ENCODE measurements around the gene VENTX. TPM values are rescaled to one million over a fixed set of nuclear protein-coding genes. Genes with fewer than 3 reads are reported as not detected.
"Not testable (repeated sequence)": the region's sequence is repeated elsewhere in the genome, so short reads cannot be mapped to it uniquely, and the experiment has no call there.

The VENTX gene
- total RNA-seq, 1 experiment from 2014 or later: 28.0 TPM

DNA sequence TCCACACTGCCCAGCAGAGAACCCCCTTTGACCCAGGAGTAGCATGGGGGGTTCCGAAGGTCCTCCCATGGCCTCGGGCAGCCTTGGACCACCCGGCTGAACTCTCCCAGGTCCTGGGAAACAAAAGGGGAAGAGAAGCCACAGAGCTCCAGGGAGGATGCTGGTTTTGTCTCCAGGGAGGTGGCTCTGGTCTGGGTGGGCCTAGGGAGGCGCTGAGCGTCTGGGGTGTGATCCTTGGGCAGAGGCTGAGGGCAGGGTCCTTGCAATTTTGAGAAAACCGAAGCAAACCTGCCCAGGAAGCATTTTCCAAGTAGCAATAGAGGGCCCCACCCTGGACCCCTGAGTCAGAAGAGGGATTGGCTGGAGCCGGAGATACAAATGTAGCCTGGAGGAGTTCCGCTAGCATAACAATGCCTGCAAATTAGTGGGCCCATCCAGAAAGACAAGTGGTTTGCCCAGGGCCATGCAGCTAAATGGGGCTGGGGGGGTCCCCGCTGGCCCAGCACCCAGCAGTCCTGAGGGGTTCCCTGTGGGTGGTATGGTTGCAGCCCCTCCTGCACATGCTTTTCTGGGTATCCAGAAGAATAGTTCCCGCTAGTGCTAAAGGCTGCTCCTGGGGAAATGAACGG, 5.6 kb upstream of the VENTX start:
- H3K4me3 Mint-ChIP-seq: peak overlapping the region; percentile 80
- no peaks in the 10 kb centered on the region for H3K9me3 Mint-ChIP-seq
- TF ChIP-seq ETV6 (CRISPR knock-in tag; IDR thresholded peaks at IDR 0.05): peak; percentile 29; the same call in 1 of the 2 replicates
- no peak for TF ChIP-seq CREB1 (CRISPR knock-in tag; IDR thresholded peaks at IDR 0.05)
- TF ChIP-seq EMX1 (CRISPR knock-in tag; IDR thresholded peaks at IDR 0.05): no peak
- peak; percentile 55; the same call in 1 of the 2 replicates for TF ChIP-seq MAX (CRISPR knock-in tag; IDR thresholded peaks at IDR 0.05)
- 0 out of 2 replicates have a peak, but pooled peaks have one; percentile 41 for TF ChIP-seq KAT7 (CRISPR knock-in tag; IDR thresholded peaks at IDR 0.05; ENCODE audit: borderline replicate concordance)
- TF ChIP-seq JUN (CRISPR knock-in tag; IDR thresholded peaks at IDR 0.05): no peak
- TF ChIP-seq, protein P1, sequence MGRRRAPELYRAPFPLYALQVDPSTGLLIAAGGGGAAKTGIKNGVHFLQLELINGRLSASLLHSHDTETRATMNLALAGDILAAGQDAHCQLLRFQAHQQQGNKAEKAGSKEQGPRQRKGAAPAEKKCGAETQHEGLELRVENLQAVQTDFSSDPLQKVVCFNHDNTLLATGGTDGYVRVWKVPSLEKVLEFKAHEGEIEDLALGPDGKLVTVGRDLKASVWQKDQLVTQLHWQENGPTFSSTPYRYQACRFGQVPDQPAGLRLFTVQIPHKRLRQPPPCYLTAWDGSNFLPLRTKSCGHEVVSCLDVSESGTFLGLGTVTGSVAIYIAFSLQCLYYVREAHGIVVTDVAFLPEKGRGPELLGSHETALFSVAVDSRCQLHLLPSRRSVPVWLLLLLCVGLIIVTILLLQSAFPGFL (CRISPR knock-in tag; IDR thresholded peaks at IDR 0.05; ENCODE audit: borderline replicate concordance): no peak
- TF ChIP-seq ZNF423 (CRISPR knock-in tag; IDR thresholded peaks at IDR 0.05): peak; percentile 78
- H3K27me3 Mint-ChIP-seq (ENCODE audit: low read depth): peaks cover 63% of the 10 kb centered on the region
- ChIA-PET POLR2A (no interaction called here), CTCF (interaction anchor here (1.6 kb wide), 1 partner anchor 14 kb away, joined by 5 read pairs; no protein-coding TSS in a partner anchor)
- H3K27ac Mint-ChIP-seq: 0 out of 2 replicates have a peak overlapping the region, but pooled peaks have one; percentile 36
- peaks cover 38% of the 10 kb centered on the region for H3K4me1 Mint-ChIP-seq
- ATAC-seq: peak; percentile 38
- DNase-seq (ENCODE audit: low spot score): peak; percentile 40
- peaks cover 4% of the 10 kb centered on the region for H3K36me3 Mint-ChIP-seq

DNA sequence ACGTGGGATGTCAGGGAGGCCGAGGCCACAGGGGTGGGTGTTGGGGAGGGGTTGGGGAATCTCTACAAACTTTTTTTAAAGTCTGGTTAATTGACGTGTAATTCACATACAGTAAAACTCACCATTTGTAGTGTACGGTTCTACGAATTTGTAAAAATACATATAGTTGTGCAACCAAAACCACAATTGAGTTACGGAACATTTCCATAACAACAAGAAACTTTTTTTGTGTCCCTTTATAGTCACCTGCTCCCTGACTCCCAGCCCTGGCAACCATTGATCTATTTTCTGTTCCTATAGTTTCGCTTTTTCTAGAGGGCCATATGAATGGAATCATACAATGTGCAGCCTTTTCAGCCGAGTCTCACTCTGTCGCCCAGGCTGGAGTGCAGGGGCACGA, 2.9 kb upstream of the VENTX start:
- peak overlapping the region; percentile 60 for H3K4me3 Mint-ChIP-seq
- ATAC-seq; CTCF ChIA-PET; H3K27ac Mint-ChIP-seq; POLR2A ChIA-PET; H3K9me3 Mint-ChIP-seq; DNase-seq (ENCODE audit: low spot score); H3K36me3 Mint-ChIP-seq: not testable (repeated sequence)
- H3K27me3 Mint-ChIP-seq (ENCODE audit: low read depth): peaks cover 68% of the 10 kb centered on the region
- peaks cover 40% of the 10 kb centered on the region for H3K4me1 Mint-ChIP-seq

DNA sequence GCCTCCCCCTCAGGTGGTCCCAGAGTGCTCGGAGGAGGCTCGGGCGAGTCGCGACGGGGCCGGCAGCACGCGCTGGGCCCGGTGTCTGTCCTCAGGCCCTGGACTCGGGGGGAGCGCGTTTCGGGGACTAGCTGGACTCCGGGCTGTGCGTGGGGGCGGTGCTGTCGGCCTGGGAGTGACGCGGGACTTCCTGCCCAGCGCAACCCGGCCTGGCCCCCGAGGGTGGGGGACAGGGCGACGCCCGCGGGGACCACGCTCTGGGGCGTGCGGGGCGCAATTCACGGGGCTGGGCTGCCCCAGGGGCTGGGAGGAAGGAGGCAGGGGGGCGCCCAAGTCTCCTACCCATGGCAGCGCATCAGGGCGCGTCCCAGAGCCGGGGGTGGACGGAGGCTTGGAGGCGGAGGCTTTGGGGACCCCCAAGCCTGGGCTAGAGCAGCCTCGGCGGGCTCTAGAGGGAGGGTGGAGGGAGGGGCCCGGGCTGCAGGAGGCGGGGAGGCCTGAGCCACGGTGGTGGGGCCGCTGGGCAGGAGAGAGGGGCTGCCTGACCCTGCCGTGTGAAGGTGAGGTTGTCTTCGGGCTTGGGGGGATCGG, 2.3 kb upstream of the VENTX start:
- TF ChIP-seq FOXJ3 (CRISPR knock-in tag; IDR thresholded peaks at IDR 0.05; ENCODE audit: borderline replicate concordance) (no peak), HMGA2 (CRISPR knock-in tag; IDR thresholded peaks at IDR 0.05) (no peak), MAX (CRISPR knock-in tag; IDR thresholded peaks at IDR 0.05) (peak; percentile 25; the same call in 1 of the 2 replicates), SMAD3 (CRISPR knock-in tag; IDR thresholded peaks at IDR 0.05; ENCODE audit: borderline replicate concordance) (0 out of 2 replicates have a peak, but pooled peaks have one; percentile 22)
- ChIA-PET CTCF (no interaction called here), POLR2A (no interaction called here)
- Mint-ChIP-seq H3K36me3 (peaks cover 4% of the 10 kb centered on the region), H3K27me3 (ENCODE audit: low read depth) (peaks cover 68% of the 10 kb centered on the region), H3K9me3 (no peaks in the 10 kb centered on the region), H3K4me1 (peaks cover 40% of the 10 kb centered on the region), H3K27ac (no peak overlapping the region), H3K4me3 (peak overlapping the region; percentile 62)
- ATAC-seq: peak; percentile 4; the same call in 1 of the 2 replicates
- no peak for DNase-seq (ENCODE audit: low spot score)

DNA sequence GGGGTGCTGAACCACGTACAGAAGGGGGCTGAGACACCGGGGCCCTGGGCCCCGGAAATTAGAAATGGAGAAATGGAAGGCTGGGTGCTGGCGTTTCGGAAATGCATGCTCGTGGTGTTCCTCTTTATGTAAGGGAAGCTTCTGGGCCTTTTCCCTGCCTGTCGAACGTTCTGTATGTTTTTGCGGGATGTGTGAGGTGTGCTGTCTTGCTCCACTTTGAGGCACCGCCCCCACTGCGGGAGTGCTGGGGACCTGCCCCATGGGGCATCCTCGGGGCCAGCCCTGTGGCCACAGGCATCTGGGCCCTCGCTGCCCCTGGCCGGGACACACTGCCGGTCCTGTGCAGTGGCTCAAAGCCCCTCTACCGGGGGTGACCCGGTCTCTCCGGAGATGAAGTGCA, 1.7 kb upstream of the VENTX start:
- H3K27ac Mint-ChIP-seq: no peak overlapping the region
- POLR2A ChIA-PET: no interaction called here
- DNase-seq (ENCODE audit: low spot score): no peak

More for the DNA sequence above, 1.7 kb upstream of the VENTX start:
- ATAC-seq: no peak
- peaks cover 68% of the 10 kb centered on the region for H3K27me3 Mint-ChIP-seq (ENCODE audit: low read depth)
- H3K36me3 Mint-ChIP-seq: peaks cover 6% of the 10 kb centered on the region
- peak overlapping the region; percentile 62 for H3K4me3 Mint-ChIP-seq
- CTCF ChIA-PET: no interaction called here
- H3K4me1 Mint-ChIP-seq: peaks cover 42% of the 10 kb centered on the region
- TF ChIP-seq JUN (CRISPR knock-in tag; IDR thresholded peaks at IDR 0.05) (no peak), CBFB (CRISPR knock-in tag; IDR thresholded peaks at IDR 0.05; ENCODE audit: low read depth) (no peak)
- H3K9me3 Mint-ChIP-seq: no peaks in the 10 kb centered on the region
